SH-SY5Y (cell line): ENCODE data around the gene GOLPH3.

Experiments used
- GATA2 ChIP-seq: IDR thresholded peaks from 2 replicates; pipeline ENCODE4 v1.6.1; 2011; ENCODE audit warnings: mild to moderate bottlenecking, low read depth, low read length
- GATA3 ChIP-seq: IDR thresholded peaks from 2 replicates; pipeline ENCODE4 v1.6.1; 2011; ENCODE audit warnings: low read depth, mild to moderate bottlenecking, low read length, moderate library complexity

DNA sequence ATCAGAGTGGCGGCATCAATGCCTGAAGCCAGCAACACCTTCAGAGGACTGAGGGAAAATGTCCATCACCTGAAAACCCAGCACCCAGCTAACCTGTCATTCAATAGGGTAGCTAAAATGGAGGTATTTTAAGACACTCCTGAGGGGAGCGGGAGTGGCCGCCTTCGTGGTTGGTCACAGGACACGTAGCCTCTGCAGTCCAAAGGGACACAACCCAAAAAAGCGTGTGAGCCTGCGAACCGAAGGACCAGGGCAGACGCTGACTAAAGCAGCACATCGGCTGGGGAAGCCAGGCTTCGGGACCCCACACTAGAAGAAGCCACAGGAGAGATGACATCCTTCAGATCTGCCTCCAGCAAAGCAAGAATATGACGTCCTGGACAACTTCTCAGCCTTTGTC is 70.6 kb downstream of the GOLPH3 start:
- TF ChIP-seq GATA2 (no peak), GATA3 (no peak)
